GM21576 (cell line): ENCODE measurements around the gene FKRP.

Experiments
- ATAC-seq: cut with Tn5 transposase; IDR thresholded peaks from one replicate; pipeline ENCODE4 v1.9.1; 2021; ENCODE audit warnings: mild to moderate bottlenecking, moderate library complexity; ENCODE audit not compliant: unreplicated experiment

The FKRP gene

DNA sequence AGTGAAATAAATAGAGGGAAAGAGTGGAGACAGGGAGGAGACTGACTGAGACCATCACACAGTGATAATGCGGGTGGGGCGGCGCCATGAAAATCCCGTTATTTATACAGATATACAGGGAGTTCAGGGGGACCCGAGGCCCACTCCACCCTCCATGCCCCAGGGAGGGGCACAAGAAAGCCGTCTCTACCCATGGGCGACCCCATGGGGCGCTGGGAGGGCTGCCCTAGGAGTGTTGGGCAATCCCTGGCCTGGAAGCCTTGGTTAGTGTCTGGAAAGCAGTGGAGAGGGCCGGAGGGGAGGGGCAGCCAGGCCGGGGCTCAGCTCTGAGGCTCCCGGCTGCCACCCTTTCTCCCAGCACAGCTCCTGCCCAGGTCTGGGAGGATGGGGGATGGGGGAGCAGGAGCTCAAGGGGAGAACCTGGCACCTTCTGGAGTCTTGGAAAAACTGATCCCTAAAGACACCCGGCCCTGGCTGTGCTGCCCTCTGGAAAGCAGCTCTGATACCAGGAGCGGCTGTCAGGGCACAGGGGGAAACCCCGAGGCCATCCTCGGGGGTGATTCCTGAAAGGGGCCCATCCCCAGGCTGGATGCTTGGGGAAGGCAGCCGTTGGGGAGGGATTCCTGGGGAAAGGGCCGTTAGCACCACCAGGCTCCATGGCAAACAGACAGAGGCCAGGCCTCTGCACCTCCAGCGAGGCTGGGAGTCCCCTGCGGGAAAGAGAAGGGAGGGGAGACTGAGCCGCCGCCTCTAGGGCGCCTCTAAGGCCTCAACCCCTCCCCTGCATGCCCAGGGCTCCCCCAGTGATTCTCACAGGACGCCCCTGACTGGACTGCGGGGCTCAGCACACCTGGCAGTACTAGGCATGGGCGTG, 26.0 kb upstream of the FKRP start:
- no peak for ATAC-seq

DNA sequence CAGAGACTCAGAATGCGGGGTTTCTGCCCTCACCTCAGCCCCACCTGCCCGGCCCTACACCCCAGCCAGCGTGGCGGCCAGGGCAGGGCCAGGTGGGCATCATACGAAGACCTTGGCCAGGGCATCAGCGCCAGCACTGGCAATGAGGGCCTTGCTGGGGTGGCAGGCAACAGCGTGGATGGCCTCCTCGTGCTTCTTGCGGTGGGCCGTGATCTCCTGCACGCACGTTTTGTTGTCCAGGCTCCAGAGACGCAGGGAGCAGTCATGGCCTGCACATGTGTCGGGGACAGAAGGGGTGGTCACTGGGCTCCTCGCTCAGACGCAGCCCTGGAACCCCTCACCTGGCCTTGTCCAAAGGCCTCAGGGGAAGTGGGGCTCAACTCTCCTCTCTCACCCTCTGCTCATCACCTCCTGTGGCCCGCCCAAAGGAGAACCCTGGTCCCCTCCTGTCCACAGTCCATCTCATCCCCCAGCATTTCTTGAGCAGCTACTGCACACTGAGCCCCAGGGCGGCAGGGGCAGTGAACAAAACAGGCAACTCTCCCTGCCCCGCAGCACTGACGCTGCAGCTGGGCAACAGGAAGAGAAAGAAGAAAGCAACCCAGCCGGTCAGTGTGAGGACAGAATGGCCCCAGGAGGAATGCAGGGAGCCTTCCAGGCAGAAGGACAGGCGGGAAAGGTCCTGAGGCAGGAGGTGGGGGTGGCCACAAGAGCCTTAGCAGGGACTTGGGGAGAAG, 25.2 kb upstream of the FKRP start:
- ATAC-seq, result no peak

DNA sequence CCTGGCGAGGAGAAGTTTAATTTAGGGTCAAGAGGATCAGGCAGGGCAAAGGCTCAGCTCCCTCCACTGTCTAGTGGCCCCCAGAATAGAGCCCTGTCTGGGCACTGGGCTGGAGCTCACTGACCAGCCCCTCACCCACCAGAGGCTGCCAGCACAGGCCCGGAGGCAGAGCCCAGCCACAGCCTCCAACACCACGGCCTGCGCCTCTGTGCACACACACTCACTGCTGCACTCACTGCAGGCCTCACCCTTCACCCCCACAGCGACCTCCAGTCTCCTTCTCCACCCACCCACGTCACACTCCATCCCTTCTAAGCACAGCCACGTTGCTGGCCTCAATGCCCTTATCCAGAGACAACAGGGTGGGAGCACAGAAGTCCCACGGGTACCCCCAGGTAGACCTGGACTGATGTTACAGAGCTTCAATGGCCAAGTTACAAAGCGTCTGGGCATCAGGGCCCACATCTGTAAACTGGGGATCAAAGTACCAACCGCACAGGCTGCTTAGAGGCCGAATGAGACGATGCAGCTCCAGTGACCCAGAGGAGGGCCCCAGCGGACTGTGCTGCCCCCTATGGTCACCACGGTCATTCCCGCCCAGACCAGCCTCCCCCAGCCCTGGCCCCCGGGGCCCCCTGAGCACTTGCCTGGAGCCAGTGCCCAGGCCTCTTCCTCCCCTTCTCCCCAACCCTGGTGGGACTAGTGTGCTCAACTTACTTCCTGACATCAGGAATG, 24.4 kb upstream of the FKRP start:
- no peak for ATAC-seq

DNA sequence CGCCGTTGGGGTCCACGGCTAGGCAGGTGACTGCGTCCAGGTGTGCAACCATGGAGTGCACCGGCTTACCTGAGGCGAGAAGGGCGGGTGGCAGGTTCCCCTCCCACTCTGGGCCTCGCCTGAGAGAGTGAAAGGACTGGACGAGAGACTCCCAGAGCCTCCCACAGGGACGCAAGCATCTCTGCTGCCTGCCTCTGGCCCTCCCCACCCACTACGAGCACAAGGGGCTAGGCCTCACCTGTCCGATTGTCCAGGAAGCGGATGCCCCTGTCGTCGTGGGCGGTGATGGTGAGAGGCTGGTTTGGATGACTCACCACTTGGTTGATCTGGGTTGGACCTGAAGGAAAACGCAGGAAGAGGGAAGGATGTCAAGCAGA, 23.9 kb upstream of the FKRP start:
- no peak for ATAC-seq

DNA sequence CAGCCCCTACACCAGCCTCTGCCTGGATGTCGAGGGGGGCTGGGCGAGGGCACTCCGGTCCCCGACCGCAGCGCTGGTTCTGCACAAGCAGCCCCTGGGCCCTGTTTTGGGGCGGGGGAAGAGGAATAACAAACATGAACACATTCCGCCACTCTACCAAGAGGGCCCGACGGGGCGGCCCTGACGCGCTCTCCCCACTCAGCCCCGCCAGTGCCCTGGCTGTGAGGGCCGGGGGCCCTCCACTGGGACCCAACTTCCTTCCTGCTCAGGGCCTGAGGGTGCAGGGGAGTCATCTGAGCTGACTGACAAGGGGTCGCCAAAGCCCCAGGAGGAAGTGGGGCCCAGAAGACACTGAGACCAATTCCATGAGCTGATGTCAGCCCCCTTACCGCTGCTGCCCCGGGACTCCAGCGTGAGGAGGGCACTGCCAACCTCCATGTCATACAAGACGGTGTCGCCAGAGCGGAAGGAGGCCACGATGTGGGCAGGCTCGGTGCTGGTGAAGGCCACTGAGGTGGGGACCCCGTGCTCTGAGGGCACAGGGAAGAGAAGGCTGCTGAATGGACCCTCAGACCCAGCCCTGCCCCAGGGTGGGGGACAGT, 23.3 kb upstream of the FKRP start:
- ATAC-seq, result no peak

DNA sequence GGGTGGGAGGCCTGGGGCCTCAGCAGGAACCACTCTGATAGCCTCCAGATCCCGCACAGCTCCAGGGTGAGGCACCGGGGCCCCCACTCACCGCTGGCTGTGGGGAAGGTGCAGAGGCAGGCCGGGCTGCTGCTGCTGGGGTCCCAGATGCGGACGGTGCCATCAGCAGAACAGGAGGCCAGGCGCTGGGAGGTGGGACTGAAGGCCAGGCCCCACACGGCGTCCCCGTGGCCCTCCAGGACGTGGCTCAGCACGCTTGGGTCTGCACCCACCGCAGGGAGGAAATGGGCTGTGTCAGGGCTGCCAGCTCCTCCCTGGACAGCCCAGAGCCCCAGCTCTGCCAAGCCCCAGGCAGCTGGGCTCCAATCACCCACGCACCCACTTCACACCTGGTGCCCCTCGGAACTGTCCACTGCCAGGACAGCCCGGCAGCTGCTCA, 22.8 kb upstream of the FKRP start:
- ATAC-seq, result no peak

DNA sequence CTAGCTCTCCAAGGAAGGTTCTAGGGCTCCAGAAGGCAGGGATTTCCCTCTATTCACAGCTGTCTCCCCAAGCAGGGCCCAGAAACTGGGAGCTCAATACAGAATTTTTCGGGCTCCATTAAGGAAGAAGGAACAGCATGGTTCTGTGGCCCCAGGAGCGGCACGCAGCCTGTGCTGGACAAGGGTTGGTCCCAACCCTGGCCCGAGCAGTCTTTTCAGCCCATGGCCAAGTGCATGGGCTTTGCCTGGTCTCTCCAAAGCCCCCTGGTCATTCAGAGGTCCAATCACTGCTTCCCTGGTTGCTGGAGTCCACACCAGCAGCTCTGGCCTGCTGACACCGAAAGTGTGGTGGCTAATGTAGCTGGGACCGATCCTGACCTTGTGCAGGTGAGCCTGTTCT, 22.4 kb upstream of the FKRP start:
- ATAC-seq, result no peak

DNA sequence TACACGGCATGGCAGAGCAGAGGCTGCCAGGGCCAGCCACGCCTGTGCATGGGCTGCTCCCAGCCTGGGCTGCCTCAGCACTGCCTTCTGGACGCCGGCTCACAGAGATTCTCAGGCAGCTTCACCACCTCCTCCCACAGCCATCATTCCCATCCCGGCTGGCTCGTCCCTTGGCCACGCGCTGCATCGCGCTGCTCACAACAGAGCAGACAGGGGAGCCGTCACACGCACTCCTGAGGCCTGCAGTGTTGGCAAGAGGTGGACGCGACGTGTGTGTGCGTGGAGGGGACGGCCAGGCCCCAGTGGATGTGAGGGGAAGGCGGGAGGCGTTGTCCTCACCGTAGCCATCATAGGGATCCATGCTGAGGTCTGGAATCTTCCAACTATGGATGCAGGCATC, 21.4 kb upstream of the FKRP start:
- no peak for ATAC-seq

DNA sequence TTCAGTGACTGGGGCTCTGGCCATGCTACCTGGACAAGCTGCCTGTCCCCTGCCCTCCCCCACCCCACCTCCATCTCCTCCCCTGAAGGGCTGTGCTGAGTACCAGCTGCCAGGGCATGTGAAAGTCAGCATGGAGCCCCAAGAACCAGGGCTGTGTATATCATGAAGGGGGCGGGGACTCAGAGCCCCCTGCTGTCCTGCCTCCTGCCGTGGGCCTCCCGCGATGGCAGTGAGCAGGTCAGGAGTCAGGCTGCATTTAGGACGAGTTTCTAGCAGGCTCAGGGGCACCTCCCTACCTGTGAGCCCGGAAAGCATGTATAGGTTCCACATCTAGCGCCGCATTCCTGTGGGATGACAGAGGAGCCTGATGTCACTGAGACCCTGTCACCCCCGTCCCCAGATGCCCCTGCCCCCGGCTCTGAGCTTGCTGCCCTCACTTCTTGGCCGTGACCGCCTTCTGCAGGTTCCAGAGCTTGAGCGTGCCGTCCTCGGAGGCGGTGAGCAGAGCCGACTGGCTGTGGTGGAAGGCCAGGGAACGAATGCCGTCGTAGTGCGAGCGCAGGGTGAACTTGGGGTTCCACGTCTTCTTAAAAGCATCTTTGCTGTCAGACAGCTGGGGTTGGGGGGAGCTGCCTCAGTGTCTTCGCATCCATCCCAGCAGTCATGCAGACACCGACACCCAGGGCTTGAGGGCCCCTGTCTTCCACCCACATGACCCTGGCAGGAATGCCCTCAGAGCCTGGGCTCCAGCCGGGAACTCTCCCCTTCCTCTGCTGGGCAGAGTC, 20.6 kb upstream of the FKRP start:
- ATAC-seq, result no peak

DNA sequence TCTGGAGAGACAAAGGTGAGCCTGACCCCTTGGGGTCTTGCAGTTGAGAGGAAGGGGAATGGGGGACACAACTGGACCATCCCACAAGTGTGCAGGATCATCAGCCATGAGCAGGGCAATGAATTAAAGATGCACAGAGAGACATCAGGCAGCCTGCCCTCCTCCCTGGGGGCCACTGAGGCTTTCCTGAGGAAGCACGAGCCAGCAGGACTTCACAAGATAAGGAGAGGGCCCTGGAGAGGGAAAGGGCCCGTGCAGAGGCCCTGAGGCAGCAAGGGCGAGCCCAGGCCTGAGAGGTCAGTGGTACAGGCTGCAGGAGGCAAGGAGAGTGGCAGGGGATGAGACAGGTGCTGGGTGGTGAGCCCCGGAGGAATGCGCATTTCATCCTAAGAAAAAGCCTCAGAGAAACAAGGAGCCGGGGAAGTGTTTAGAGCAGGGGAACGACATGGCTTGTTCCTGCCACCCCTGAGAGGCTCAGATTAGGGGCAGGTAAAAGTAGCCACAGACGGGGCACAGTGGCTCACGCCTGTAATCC, 19.9 kb upstream of the FKRP start:
- ATAC-seq, result no peak

DNA sequence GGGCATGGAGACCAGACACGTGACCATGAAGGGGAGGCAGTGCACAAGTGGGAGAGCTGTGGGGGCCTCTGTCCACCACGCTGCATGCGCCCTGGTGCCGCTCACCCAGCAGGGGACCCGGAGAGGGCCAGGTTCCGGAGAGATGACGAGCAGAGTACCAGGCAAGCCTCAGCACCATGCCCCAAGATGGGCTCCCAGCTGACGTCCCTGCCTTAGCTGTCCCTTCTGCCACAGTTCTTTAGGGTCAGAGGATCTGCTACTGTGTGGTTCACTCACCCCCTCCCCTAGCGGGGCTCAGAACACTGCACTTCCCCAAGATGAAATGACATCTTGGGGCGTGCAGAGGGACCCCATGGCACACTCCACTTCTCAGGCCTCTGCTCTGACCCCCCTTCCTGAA, 19.3 kb upstream of the FKRP start:
- no peak for ATAC-seq

DNA sequence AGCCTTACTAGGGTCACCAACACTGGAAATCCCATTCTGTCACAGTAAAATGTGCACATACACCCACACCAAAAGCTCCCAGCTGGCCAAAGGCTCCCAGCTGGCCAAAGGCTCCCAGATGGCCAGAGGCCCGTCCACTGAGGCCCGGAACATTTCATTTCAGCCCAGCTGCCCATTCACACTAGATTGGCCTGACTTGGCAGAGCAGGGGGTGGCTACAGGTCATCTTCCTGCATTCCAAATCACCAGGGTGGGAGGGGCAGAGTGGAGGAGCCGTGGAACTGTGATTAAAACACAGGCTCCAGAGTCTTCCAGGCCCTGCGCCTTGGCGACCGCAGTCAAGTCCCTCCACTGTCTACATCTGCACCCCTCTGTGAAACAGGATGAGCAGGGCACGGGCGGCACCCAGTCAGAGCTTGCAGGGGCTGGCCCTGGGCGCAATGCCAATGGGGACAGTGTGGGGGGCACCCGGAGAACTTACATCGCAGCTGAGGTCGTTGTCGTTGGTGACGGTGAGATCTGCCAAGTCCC, 18.8 kb upstream of the FKRP start:
- ATAC-seq, result no peak

DNA sequence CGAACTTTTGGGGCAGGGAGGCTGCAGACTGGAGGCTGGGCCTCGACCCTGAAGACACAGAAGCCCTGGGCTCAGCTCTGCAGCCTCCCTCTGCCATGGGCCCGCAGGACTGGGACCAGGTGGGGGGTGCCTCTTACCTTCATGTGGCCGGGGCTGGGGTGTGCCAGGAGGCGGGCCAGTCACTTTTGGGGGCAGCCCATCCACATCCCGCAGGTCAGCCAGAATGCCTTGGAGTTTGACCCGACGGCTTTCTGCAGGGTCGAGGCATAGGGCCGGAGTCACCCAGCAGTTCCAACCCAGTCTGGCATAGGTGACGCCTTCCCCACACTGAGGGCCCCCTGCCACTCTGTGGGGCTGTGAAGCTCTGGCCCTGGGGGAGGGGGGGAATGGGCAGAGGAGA, 18.1 kb upstream of the FKRP start:
- ATAC-seq, result no peak

DNA sequence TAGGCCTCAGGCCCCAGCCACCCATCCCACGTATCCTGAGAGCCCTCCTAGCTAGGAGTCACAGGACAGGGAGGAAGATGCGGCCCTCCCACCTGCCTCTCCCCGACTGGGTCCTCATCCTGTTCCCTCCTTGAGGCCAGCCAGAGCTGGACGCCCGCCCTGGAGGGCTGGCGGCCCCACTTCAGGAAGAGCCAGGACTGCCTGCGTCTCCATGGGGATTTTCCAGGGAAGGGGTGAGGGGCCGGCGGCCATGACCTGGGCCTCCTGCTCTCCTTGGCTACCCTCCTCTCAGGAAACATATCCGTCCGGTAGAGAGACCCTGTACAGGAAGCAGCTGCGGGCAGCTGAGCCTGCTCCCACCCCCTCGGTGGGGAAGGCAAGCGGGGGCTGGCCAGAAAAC, 17.6 kb upstream of the FKRP start:
- no peak for ATAC-seq

DNA sequence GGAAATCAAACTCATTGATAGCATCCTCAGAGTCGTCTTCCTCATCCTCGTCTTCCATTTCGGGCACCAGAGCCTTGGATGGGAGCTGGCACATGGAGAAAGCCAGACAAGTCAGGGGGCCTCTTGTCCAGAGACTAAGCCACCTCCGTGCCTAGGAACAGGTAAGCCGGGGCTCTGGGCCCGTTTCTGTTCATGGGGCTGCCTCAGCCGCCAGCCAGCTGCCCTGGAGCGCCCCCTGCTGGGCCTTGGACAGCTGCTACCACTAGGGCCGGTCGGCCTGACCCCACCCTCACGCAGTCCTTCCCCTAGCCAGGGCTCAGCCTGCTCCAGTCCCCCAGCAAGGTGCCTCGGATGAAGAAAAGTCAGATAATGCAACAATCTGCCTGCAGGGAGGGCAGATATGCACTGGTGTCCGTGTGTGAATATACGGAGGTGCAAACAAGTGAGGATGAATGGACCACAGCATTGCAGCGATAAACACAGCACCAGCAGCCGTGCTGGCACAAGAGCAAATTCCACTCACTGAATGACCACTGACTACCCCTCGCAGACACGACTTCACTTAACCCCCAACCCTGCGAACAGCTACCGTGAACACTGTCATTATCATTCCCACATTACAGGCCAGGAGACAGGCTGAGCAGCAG, 17.0 kb upstream of the FKRP start:
- no peak for ATAC-seq

DNA sequence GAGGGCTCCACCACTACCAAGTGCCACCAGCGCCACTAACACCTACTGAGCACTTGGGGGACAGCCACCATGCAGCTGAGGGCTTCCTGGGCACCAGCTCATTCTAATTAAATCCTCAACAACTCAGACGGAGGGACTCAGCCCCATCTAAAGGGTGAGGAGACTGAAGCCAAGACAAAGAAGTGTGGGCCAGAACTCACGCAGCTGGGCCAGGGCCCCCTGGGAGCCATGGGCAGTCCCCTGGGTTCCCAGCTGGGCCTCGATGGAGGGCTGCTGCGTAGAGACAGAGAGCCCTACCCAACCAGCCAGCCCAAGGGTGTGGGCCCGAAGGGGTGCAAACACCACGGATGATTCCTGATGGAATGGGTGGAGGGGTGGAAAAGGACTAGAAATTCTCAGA, 16.2 kb upstream of the FKRP start:
- no peak for ATAC-seq

DNA sequence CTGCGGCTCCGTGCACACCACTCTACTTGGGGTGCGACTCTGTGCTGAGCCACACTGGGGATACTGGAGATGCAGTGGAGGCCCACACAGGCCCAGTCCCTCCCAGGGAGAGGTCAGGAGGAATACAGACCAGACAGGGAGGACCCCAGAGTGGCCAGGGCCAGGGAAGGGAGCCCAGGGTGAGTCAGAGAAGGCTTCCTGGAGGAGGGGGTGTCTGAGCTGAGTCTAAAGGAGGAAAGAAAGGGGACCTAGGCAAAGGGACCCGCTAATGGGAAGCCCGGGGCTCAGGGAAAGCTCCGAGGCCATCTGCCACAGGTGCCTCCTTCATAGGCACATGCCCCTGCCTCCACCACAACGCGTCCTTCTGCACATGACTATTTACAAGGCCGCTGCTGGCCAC, 15.7 kb upstream of the FKRP start:
- ATAC-seq, result no peak

DNA sequence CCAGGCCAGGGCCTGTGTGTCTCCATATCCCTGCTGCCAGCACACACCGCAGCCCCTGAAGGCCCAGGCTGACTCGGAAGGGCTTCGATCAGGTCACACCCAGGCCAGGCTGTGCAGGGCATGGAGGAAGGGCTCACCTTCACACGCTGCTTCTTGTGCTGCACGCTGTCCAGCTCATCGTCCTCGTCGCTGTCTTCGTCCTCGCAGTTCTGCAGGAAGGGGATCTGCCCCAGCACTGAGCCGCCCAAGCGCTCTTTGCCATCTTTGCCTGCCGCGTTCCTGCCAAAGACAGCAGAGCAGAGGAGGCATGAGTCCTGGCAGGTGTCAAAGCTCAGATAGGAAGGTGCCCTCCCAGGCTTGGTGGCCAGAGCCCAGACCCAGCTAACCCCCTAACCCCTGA, 15.3 kb upstream of the FKRP start:
- no peak for ATAC-seq

DNA sequence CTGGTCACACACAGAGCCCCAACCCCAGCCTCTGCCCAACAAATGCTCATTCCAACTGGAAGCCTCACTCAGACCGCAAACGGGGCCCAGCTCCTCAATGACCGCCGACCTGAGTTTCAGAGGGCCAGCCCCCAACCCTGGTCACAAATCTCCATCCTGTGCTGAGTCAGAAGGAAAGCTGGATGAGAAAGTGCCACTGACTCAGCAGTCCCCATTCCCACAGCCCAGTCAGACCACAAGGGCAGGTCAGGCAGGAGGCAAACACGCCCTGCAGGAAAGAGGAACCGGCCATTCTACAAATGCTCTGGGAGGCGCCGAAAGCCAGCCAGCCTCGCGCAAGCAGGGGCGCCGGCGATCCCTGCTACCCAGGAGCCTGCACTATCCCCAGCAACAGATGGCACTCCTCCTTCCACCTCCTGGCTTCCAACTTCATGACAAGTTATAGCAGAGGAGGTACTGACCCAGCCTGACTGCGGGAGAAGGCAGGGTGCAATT, 14.8 kb upstream of the FKRP start:
- ATAC-seq, result no peak
